Glutamatergic neuron (in vitro differentiated cells): Measurements from ENCODE around the gene UBE3C. TPM values are rescaled to one million over a fixed set of nuclear protein-coding genes. Genes with fewer than 3 reads are reported as not detected.
A peak's percentile ranks its signal among the peaks of the same experiment; 100 is the strongest.

ENCODE experiments used
- DNase-seq: peaks from one replicate; pipeline ENCODE4 v3.0.0; 2022
- H3K27ac Mint-ChIP-seq: one replicate; pipeline ENCODE4 v1.8.0; 2020; ENCODE audit warnings: mild to moderate bottlenecking, mixed read lengths, inconsistent platforms; ENCODE audit not compliant: unreplicated experiment
- H3K27me3 Mint-ChIP-seq: one replicate; pipeline ENCODE4 v1.8.0; 2020; ENCODE audit warnings: mild to moderate bottlenecking, moderate library complexity, mixed read lengths, inconsistent platforms; ENCODE audit not compliant: unreplicated experiment
- H3K36me3 Mint-ChIP-seq: one replicate; pipeline ENCODE4 v1.8.0; 2020; ENCODE audit warnings: mild to moderate bottlenecking, mixed read lengths, inconsistent platforms; ENCODE audit not compliant: unreplicated experiment
- H3K4me1 Mint-ChIP-seq: one replicate; pipeline ENCODE4 v1.8.0; 2020; ENCODE audit warnings: mild to moderate bottlenecking, low read depth, mixed read lengths, inconsistent platforms; ENCODE audit not compliant: unreplicated experiment
- H3K4me3 Mint-ChIP-seq: one replicate; pipeline ENCODE4 v1.8.0; 2020; ENCODE audit warnings: mild to moderate bottlenecking, mixed read lengths, inconsistent platforms; ENCODE audit not compliant: unreplicated experiment
- H3K9me3 Mint-ChIP-seq: one replicate; pipeline ENCODE4 v1.8.0; 2020; ENCODE audit warnings: mild to moderate bottlenecking, moderate library complexity, mixed read lengths, inconsistent platforms; ENCODE audit not compliant: unreplicated experiment
- CTCF ChIP-seq: fragments of 200-600 bp; sonication (generic); IDR thresholded peaks from one replicate; pipeline ENCODE4 v1.5.0; 2021; ENCODE audit not compliant: partially characterized antibody, unreplicated experiment
- total RNA-seq: library from RNA; stranded (reverse); fragmentation: NEBNext Ultra II Directional; extraction: Animal tissue kit (Norgen Biotek cat#: 25700); gene quantifications from one replicate; pipeline ENCODE4 v1.2.1, GENCODE V29; 2021; ENCODE audit not compliant: unreplicated experiment

The UBE3C gene
- total RNA-seq, 1 donor from 2014 or later: 52.5 TPM

GRCh38 chr7:157210682-157211081 lies 72.0 kb downstream of the UBE3C start:
- peaks cover 29% of the 10 kb centered on the region for H3K4me1 Mint-ChIP-seq
- peaks cover 9% of the 10 kb centered on the region for H3K9me3 Mint-ChIP-seq
- no peak for TF ChIP-seq CTCF
- H3K4me3 Mint-ChIP-seq: peak overlapping the region; percentile 56
- peak overlapping the region; percentile 91 for H3K27ac Mint-ChIP-seq
- no peaks in the 10 kb centered on the region for H3K36me3 Mint-ChIP-seq
- H3K27me3 Mint-ChIP-seq: peaks cover 2% of the 10 kb centered on the region
- DNase-seq: no peak

- Mint-ChIP-seq H3K9me3 (peaks cover 9% of the 10 kb centered on the region), H3K4me1 (peaks cover 29% of the 10 kb centered on the region), H3K4me3 (peak overlapping the region; percentile 56), H3K27me3 (peaks cover 2% of the 10 kb centered on the region), H3K36me3 (no peaks in the 10 kb centered on the region), H3K27ac (peak overlapping the region; percentile 91)
- peak; percentile 72 for DNase-seq
- no peak for TF ChIP-seq CTCF
These were observed 73.0 kb downstream of the UBE3C start for GRCh38 chr7:157211690-157212089.

GRCh38 chr7:157219154-157219553 lies 80.4 kb downstream of the UBE3C start:
- no peak overlapping the region for H3K27ac Mint-ChIP-seq
- no peaks in the 10 kb centered on the region for H3K36me3 Mint-ChIP-seq
- H3K27me3 Mint-ChIP-seq: no peaks in the 10 kb centered on the region

GRCh38 chr7:157220916-157221569 lies 82.3 kb downstream of the UBE3C start:
- Mint-ChIP-seq H3K4me1 (no peaks in the 10 kb centered on the region), H3K36me3 (no peaks in the 10 kb centered on the region), H3K27ac (no peak overlapping the region), H3K4me3 (no peak overlapping the region), H3K27me3 (no peaks in the 10 kb centered on the region), H3K9me3 (no peaks in the 10 kb centered on the region)
- DNase-seq: no peak
- TF ChIP-seq CTCF: no peak

More at GRCh38 chr7:157219154-157219553, 80.4 kb downstream of the UBE3C start:
- Mint-ChIP-seq H3K4me3 (no peak overlapping the region), H3K9me3 (no peaks in the 10 kb centered on the region), H3K4me1 (no peaks in the 10 kb centered on the region)
- no peak for TF ChIP-seq CTCF
- DNase-seq: no peak

GRCh38 chr7:157222687-157223086 lies 84.0 kb downstream of the UBE3C start:
- Mint-ChIP-seq H3K4me3 (no peak overlapping the region), H3K36me3 (no peaks in the 10 kb centered on the region)
- DNase-seq: no peak

More at GRCh38 chr7:157222687-157223086, 84.0 kb downstream of the UBE3C start:
- TF ChIP-seq CTCF: no peak
- Mint-ChIP-seq H3K4me1 (peaks cover 5% of the 10 kb centered on the region), H3K9me3 (peaks cover 3% of the 10 kb centered on the region), H3K27me3 (peaks cover 2% of the 10 kb centered on the region), H3K27ac (peak overlapping the region; percentile 34)
